HG02885 (cell line): ENCODE results near the gene HID1.
"Not testable (repeated sequence)": the region's sequence is repeated elsewhere in the genome, so short reads cannot be mapped to it uniquely, and the experiment has no call there.

Experiments
- ATAC-seq: cut with Tn5 transposase; IDR thresholded peaks from one replicate; pipeline ENCODE4 v1.9.1; 2021; ENCODE audit warnings: mild to moderate bottlenecking; ENCODE audit not compliant: unreplicated experiment, poor library complexity

Gene HID1

DNA sequence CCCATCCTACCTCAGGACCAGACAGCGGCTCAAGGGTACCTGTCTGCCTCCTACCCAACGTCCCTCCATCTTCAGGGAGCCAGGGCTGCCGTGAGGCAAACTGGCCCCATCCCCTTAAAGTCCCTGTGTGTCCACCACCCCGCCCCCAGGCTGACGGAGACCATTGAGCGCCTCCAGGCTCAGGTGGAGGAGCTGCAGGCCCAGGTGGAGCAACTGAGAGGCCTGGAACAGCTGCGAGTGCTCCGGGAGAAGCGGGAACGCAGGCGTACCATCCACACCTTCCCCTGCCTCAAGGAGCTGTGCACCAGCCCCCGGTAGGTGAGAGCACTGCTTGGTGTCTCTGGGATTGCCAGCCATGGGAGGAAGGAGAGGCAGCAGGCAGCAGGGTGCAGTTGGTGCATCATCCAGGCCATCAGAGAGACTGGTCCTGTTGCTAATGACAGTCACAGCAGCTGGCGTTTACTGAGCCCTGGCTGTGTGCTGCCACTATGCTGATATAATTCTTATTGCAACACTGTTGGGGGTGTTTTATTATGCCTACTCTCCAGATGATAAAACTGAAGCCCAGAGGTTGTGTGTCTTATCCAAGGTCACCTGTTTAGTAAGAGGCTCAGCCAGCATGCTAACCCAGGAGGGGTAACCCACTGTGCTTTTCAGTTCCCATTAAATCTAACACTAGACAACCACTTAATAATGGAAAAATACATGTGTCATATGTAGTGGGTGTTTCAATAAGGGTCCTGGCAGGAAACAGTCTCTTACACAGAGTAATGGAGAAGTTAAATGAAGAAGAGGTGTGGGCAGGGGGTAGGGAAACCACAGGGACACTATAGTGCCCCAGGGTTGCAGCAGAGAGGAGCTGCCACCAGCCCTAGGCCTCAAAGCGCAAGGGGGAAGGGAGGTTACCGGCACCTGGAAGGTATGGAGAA, 29.6 kb upstream of the HID1 start:
- no peak for ATAC-seq

DNA sequence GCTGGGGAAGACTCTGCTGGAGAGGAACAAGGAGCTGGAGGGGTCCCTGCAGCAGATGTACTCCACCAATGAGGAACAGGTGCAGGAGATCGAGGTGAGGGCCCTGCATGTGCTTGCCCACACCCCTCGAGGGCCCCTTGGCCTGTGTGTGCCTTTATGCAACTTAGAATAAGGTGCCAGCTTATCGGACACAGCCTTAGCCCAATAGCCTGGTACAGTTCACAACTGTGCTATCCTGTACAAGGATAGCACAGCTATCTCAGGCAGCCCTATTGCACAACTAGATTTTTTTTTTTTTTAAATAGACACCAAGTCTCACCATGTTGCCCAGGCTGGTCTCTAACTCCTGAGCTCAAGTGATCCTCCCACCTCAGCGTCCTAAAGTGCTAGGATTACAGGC, 27.0 kb upstream of the HID1 start:
- no peak for ATAC-seq

DNA sequence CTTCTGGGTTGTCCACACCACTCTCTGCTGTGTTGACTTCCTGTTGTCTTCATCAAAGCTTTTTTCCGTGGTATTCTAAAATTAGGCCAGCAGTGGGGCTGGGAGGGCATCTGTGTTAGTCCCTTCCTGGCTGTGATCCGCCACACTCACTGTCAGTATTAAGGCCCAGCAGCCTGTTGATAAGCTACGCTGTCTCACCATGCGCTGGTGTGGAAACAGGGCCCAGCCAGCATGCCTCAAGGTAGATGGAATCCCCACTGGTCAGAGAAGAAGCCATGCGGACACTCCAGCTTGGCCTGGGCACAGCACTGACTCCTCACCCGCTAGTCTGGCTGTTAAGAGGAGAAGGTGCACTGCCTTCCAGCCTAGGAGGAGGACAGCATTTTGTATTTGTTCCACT, 26.2 kb upstream of the HID1 start:
- ATAC-seq: no peak

DNA sequence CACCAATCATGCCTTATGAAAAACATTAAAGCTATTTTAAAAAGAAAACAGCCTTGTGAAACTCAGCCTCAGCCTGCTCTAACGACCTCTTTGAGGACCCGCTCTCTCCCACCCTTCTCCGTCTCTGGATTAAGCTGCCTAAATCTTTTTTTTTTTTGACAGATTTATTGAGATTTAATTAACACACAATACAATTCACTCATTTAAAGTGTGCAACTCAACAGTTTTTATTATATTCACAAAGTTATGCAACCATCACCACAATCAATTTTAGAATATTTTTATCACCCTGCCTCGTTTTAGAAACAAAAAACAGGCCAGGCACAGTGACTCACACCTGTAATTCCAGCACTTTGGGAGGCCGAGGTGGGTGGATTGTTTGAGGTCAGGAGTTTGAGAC, 23.3 kb upstream of the HID1 start:
- no peak for ATAC-seq

DNA sequence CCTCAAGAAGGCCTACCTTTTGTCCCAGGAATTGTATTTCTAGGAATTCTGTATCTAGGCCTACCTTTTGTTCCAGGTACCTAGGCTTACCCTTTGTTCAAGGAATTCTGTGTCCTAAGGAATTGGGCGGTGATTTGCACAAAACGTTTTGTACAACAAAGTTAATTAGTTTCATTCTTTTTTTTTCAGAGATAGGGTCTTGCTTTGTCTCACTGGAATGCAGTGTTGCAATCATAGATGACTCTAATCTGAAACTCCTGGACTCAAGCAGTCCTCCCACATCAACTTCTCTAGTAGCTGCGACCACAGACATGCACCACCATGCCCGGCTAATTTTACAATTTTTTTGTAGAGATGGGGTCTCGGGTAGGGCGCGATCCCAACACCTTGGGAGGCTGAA, 21.9 kb upstream of the HID1 start:
- no peak for ATAC-seq

DNA sequence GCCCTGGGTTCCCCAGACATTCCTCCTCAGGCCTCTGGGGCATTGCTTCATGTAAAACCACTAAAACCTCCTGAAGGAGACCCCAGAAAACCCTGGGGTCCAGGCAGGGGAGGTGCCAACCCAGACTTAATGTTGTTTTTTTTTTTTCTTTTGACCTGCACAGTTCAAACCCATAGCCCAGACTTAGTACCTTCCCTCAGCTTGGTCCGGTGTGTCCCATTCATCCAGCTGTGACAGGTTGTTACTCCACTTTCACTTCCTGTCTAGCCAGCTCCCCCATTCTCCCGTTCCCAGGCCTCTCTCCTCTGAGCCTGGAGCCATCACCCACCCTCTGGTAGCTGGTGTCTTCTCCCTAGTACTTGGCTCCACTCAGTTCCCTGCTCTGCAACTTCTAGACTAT, 19.7 kb upstream of the HID1 start:
- no peak for ATAC-seq

DNA sequence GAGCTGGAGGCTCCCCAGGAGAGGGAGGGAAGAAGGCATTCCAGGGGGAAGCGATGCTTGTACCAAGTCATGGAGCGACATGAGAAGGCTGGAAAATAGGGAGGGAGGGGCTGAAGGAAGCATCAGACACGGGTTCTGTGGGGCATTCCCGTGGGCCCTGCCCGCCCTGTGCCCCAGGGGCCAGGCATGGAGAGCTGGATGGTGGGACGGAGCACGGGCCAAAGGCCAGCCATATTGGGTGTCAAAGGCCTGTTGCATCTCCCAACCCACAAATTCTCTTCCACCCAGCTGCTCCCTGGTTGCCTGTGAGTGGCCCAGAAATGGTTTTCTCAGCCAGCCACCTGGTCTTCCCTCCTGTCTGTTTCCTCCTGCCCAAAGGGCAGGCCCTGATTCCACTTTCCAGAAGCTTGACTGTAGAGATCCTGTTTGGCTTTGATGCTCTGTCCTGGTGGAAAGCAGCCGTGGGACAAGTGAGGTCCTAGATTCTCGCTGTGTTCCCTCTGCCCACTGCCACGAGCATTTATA, 18.1 kb upstream of the HID1 start:
- ATAC-seq: no peak

DNA sequence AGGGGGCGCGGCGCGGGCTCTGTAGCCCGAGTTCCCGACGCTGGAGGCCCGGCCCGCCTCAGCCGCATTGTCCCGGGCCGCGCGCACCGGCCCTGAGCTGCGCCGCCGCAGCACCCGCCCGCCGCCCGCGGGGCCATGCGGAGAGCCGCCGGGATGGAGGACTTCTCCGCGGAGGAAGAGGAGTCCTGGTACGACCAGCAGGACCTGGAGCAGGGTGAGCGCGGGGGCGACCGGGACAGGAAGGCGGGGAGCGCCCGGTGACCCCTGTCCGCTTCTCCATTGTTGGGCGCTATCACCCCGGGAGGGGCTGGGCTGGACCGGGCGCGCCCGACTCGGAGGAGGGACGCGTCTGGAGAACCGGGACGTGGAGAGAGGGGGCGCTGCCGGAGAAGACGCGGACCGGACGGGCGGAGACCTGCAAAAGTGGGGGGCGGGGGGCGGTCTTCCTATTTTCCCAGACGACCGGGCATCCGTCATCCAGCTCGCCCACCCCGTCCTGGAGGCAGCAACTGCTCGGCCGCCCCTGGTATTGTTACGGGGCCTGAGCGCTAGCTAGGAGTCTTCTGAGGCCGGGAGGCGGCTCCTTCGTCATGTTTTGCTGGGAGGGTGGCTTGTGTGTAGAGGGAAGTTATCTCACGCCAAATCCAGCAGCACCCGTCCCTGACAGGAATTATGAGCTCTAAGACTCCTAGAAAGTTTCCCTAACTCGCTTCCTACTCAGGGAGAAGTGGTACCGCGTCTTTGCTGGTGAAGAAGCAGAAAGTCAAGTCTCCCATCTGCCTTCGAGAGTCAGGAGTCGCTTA, 15.6 kb upstream of the HID1 start:
- ATAC-seq: peak; percentile 26

DNA sequence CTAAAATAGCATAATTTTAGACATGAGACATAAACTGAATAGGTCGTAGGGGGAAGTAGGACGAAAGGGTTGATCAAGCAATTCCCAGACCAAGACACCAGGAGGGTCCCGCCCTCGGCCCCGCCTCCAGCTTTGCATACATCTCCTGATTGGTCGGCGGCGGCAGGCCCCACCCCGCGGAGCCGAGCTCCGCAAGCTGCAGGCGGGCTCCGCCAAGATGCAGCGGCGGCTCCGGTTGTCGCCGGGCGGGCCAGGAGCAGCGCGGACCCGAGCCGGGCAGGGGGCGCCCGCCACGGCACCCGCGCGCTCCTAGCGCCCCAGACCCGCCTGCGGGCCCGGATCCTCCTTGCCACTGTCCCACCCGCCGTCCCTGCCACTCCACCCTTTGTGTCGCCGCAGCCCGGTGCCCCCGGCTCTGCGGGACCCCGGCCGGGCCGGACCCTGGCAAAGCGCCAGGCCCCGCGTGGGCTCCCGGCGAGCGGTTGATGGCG, 14.9 kb upstream of the HID1 start, which contains the start of gene CDR2L:
Gene CDR2L (plus strand): TSS at position 215 of the 491 bp plus-strand sequence. CDS start 412 bp downstream, outside the sequence.
- peak; percentile 95 for ATAC-seq

DNA sequence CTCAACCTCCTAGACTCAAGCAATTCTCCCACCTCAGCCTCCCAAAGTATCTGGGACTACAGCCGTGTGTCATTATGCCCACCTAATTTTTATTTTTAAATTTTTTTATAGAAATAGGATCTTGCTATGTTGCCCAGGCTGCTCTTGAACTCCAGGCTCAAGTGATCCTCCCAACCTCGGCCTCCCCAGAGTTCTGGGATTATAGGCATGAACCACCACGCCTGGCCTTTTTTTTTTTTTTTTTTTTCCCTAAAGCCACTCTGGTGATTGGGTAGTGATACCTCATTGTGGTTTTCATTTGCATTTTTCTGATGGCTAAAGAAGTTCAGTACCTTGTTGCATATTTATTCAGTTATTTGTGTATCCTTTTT, 13.6 kb upstream of the HID1 start:
- no peak for ATAC-seq

DNA sequence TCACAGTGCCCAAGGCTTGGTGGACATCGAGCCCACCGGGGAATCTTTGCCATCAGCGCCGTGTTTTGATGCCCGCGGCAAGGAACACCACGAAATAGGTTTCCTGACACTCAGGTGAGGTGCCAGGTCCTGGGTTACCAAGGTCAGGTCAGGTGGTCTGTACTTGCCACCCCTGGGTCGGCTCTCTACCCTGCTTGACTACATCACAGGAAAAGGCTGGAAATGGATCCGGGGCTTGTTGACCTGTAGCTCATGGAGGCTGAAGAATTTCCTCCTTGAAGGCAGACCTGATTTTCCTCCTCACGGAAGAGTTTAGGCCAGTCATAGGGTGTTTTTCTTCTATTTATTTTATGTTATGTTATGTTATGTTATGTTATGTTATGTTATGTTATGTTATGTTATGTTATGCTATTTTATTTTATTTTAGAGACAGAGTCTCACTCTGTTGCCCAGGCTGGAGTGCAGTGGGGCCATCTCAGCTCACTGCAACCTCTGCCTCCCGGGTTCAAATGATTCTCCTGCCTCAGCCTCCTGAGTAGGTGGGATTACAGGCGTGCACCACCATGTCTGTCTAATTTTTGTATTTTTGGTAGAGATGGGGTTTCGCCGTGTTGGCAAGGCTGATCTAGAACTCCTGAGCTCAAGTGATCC, 10.2 kb upstream of the HID1 start:
- not testable (repeated sequence) for ATAC-seq

DNA sequence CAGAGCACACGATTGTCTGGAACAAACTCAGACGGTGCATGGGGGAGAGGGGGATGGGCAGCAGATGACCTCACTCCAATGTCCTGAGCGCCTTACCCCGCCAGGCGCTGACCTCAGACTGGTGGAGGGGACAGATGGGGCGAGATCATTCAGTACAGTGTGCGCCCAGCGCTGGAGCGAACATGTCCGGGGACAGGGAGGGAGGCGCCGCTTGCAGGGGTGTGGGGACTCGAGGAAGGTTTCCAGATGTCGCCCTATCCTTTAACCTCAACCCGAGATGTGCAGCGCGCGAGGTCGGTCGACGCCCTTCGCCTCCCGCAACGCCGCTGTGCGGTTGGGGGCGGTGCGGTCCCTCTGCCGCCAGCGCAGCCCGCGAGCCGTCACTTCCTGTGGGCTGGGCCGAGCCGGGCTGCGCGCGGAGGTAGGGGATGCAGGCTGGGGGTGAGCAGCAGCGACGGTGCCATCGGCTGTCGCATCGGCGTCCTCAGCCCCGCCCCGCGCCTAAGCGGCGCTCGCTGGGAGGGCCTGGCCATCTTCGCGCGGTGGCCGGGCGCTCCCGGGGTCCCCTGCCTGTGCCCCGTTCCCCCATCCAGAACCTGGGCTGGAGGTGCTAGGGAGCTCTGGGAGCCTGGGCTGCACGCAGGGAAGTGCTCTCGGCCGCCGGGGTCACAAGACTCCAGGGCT, 9.6 kb upstream of the HID1 start:
- peak; percentile 57 for ATAC-seq

DNA sequence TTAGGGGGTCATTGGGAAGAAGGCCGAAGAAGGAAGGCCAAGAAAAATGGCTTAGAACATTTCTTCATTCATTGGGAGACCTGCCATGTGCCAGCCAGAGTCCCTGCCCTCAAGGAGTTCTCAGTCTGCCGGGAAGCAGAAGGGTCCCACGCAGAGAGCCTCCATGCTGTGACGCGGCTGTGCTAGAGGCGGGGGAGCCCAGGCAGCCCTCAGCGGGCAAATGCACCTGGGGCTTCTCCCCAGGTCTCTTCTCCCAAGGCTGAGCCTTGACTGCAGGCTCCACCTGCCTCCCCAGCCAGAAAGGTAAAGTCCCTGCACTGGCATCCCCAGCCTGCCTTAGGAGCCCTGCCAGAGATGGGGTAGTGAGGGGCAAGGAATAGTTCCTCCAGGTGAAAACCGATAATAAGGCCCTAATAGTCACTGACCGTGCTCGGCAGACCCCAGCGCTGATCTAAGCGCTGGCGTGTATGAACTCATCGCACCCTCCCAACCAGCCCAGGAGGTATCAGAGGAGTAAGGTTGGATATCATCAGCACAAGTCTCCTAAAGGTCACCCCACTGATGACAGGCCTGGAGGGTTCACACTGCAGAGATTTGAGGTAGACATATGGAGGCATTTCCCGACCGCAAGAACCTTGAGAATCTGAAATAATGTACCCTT, 8.9 kb upstream of the HID1 start:
- no peak for ATAC-seq

DNA sequence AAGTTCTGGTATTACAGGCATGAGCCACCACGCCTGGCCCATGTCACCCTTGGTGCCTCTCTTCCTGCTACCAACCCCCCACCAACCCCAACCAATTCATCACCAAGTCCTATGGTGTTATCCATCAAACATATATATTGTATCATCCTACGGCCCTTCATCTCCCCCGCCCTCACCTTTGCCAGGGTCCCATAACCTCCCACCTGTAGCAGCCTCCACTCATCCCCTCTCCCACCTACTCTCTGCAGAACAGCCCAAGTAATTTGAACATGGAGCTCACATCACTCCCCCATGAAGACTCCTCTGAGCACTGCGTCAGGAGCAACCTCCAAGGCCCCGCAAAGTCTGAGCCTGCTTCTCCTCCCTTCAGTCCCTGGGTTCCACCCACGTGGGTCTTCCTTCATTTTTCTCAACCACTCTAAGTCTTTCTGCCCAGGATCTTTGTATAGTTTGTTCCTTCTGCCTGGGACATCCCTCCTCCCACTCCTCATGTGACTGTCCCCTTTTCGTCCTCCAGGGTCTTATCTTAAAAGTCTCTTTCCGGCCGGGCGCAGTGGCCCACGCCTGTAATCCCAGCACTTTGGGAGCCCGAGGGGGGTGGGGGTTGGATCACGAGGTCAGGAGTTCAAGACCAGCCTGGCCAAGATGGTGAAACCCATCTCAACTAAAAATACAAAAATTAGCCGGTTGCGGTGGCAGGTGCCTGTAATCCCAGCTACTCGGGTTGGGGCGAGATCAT, 7.0 kb upstream of the HID1 start:
- no peak for ATAC-seq

DNA sequence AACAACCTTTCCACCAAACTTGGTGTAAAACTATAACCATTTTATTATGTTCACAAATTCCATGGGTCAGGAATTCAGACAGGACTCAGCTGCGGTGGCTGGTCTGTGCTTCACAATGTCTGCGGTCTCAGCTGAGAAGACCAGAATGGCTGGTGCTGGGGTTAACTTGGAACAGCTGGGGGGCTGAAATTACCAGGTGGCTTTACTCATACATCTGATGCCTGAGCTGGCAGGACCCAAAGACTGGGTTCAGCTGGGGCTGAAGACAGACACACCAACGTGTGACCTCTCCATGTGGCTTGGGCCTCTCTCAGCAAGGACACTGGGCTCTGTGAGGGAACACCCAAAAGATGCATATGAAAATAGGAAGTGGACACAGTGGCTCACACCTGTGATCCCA, 5.7 kb upstream of the HID1 start:
- no peak for ATAC-seq

DNA sequence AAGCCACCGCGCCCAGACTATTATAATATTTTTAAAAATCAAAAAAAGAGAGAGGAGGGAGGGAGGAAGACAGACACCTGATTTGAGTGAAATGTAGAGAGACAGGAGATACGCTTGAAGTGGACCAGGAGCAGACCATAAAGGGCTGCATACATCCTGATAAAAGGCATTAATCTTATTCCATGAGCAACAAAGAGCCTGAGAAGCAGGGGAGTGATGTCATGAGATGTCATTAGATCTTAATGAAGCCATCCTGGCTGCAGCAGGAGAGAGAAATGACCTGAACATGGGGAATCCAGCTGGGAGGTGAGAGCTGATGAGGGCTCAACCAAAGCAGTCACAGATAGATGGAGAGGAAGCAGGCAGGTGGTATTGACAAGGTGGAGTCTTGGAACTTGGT, 5.2 kb upstream of the HID1 start:
- no peak for ATAC-seq

DNA sequence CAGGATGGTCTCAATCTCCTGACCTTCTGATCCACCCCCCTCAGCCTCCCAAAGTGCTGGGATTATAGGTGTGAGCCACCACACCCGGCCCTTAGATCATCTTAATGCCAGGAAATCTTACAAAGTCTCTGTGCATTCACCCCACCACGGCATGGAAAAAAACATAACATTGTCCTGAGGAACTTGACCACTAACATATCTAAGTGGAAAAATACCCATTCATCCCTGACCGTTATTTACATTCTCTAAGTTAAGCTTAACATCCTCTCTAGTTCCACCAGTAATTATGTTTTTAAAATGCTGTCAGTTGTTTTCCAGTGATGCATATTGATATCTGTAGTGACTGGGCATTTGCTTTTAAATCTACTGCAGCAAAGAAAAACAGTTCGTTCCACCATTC, 3.4 kb upstream of the HID1 start:
- ATAC-seq: no peak

DNA sequence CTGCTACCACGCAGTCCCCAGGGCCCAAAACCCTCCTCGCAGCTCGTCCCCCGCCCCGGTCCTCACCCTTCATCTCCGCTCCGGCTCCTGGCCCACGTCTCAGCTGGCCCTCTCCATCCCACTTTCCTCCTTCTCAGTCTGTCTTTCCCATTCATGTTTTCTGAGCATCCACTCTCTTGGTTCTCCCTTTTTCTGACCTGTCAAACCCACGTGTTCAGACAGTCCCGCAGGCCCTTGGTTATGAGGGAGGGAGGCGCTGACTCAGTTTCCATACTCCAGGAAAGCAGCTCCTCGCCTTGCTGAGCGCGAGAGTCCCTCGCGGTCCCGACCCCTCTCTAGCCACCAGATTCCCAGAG, 392 bp upstream of the HID1 start:
- no peak for ATAC-seq

DNA sequence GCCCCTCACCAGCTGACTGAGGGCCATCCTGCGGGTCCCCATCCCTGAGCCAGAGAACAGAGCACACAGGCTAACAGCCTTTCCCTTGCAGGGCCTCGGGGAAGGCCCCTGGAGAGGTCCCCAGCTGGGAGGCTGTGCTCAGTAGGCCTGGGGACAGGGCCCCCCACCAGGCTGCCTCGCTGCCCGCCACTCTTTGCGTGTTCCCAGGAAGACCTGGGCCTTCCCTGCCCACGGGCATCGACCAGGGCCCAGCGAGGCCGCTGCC, 785 bp downstream of the HID1 start:
- no peak for ATAC-seq
